Measurements from ENCODE around the gene TTC3.

Gene TTC3

DNA sequence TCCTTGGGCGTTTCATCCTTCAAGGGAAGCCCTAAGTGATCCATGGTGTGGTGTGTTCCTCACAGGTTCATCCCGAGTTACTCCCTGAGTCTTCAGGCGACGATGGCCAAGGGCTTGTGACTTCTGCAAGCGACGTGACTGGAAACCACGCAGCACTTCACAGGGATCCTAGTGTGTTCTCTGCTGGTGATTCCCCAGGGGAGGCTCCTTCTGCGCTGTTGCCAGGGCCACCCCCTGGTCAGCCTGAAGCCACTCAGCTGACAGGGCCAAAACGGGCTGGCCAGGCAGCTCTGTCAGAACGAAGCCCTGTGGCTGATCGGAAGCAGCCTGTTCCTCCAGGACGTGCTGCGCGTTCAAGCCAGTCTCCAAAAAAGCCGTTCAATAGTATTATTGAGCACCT is 122.6 kb downstream of the TTC3 start:
- Mint-ChIP-seq H3K9me3 (no peaks in the 10 kb centered on the region), H3K27ac (no peak overlapping the region), H3K4me1 (no peaks in the 10 kb centered on the region), H3K36me3 (ENCODE audit: low read depth) (peaks cover 84% of the 10 kb centered on the region), H3K4me3 (no peak overlapping the region), H3K27me3 (ENCODE audit: low read depth) (no peaks in the 10 kb centered on the region)
- TF ChIP-seq, protein P1, sequence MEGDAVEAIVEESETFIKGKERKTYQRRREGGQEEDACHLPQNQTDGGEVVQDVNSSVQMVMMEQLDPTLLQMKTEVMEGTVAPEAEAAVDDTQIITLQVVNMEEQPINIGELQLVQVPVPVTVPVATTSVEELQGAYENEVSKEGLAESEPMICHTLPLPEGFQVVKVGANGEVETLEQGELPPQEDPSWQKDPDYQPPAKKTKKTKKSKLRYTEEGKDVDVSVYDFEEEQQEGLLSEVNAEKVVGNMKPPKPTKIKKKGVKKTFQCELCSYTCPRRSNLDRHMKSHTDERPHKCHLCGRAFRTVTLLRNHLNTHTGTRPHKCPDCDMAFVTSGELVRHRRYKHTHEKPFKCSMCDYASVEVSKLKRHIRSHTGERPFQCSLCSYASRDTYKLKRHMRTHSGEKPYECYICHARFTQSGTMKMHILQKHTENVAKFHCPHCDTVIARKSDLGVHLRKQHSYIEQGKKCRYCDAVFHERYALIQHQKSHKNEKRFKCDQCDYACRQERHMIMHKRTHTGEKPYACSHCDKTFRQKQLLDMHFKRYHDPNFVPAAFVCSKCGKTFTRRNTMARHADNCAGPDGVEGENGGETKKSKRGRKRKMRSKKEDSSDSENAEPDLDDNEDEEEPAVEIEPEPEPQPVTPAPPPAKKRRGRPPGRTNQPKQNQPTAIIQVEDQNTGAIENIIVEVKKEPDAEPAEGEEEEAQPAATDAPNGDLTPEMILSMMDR (IDR thresholded peaks at IDR 0.05; ENCODE audit: unreplicated experiment in 3 of 3), result no peak

DNA sequence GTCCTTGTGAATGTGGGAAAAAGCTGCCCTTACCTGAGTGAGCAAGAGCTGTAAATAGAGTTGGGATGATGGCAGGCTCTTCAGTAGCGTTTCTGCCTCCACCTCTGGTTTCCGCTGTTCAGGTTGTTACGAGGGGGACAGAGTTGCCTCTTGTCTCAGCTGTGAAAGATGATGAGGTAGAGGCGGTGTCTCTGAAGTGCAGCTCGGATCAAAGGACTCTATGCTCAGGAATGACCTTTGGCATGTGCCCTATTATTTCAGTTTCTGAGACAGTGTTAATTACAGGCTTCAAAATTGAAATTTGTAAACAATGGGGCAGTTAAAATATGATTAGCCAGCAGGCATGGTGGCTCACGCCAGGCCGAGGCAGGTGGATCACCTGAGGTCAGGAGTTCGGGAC is 123.8 kb downstream of the TTC3 start:
- no peak overlapping the region for H3K4me3 Mint-ChIP-seq
- no peak overlapping the region for H3K27ac Mint-ChIP-seq
- H3K36me3 Mint-ChIP-seq (ENCODE audit: low read depth), result peaks cover 84% of the 10 kb centered on the region
- H3K9me3 Mint-ChIP-seq, result no peaks in the 10 kb centered on the region
- H3K4me1 Mint-ChIP-seq, result no peaks in the 10 kb centered on the region
- no peaks in the 10 kb centered on the region for H3K27me3 Mint-ChIP-seq (ENCODE audit: low read depth)
- TF ChIP-seq, protein P1 (IDR thresholded peaks at IDR 0.05; ENCODE audit: unreplicated experiment in 3 of 3), result no peak

DNA sequence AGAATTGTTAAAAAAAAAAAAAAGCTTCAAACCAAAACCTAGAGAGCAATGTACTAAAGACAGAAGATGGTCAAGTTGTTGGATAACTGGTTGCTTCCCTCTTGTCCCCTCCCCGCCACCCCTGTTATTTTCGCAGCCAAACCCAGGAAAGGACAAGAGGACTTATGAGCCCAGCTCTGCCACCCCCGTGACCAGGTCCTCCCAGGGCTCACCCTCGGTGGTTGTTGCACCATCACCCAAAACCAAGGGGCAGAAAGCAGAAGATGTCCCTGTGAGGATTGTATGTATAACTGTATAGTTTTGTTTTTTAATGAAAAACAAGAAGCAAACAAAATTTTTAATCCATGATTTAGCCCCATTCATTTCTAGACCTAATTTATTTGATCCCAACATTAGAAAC is 124.7 kb downstream of the TTC3 start:
- no peaks in the 10 kb centered on the region for H3K27me3 Mint-ChIP-seq (ENCODE audit: low read depth)
- no peak overlapping the region for H3K4me3 Mint-ChIP-seq
- H3K4me1 Mint-ChIP-seq, result no peaks in the 10 kb centered on the region
- H3K9me3 Mint-ChIP-seq, result no peaks in the 10 kb centered on the region
- no peak overlapping the region for H3K27ac Mint-ChIP-seq
- TF ChIP-seq, protein P1 (IDR thresholded peaks at IDR 0.05; ENCODE audit: unreplicated experiment in 3 of 3), result no peak
- peaks cover 84% of the 10 kb centered on the region for H3K36me3 Mint-ChIP-seq (ENCODE audit: low read depth)

DNA sequence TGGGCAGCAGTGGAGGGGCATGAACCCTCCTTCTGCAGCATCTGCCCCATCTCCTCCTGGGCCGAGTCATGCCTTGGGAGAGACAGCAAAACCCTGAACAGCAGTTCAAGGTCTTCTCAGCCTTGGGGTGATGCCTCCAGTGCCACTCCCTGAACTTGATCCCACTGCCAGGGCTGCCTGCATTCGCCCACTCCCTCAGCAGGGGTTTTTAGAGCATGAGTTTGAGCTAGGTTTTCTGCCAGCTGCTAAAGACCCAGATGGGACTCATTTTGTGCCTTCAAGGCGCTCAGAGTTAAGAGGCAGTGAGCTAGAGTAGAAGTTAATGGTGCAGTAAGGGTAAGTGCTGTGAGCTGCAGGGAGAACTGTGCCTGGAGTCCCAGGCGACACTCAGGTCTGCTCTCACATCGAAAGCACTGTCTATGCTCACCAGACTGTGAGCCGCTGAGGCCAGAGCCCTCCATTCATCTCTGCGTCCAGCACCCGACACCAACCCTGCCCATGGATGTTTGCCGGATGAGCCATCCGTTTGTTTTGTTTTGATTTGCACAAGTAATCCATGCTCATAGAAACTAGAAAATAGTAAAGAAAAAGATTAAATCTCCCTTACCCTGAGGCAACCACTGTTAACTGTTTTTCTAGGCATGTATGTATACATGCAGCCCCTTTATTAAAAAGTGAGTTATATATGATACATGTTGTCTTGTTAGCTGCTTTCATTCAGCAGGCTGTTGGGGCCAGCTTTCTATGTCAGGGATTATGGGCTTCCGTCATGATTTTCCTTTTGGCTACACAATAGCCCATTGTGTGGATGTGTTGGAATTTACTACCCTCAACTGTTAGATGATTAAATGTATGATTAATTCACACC is 126.2 kb downstream of the TTC3 start:
- no peak overlapping the region for H3K4me3 Mint-ChIP-seq
- H3K9me3 Mint-ChIP-seq, result no peaks in the 10 kb centered on the region
- no peaks in the 10 kb centered on the region for H3K27me3 Mint-ChIP-seq (ENCODE audit: low read depth)
- H3K4me1 Mint-ChIP-seq, result no peaks in the 10 kb centered on the region
- peak overlapping the region; percentile 58 to 84 (median 66) for H3K27ac Mint-ChIP-seq
- TF ChIP-seq, protein P1 (IDR thresholded peaks at IDR 0.05; ENCODE audit: unreplicated experiment in 3 of 3), result no peak
- H3K36me3 Mint-ChIP-seq (ENCODE audit: low read depth), result peaks cover 83% of the 10 kb centered on the region

DNA sequence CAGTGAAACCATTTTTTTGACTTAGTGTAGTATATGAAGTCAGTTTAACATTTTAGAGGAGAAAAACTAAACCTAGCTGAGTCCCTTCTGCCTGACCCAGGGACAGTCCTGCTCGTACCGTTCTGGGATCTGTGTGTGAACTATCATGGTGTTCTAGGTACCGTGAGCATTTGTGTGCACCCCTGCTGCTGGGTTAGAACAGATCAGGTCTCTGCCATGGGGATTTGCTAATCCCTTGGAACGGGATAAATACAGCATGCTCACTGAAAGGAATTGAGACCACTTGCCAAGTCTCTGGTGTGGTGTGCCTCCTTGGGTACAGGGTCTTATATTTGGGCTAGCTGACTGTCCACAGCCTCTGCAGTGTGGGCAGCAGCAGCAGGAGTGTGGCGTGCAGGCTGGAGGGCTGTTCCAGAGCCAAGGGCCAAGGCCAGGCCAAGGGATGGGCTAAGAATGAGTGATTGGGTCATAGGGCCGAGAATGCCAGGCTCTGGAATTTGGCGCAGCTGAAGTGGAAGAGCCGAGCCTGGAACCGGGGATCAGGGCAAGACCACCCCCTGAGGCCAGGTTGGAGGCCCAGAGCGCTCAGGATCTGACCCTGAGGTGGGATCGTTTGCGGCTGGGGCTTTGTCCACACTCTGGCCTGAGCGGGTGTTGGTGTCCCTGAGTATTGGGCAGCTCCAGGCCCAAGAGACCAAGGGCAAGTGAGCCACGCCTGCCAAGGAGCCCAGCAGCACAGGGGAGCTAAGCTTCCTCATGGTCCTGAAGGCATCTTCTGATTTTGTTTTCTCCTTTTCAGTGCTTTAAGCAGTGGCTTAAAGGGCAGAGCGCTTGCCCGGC is 127.8 kb downstream of the TTC3 start:
- no peaks in the 10 kb centered on the region for H3K27me3 Mint-ChIP-seq (ENCODE audit: low read depth)
- H3K4me1 Mint-ChIP-seq, result no peaks in the 10 kb centered on the region
- TF ChIP-seq, protein P1 (IDR thresholded peaks at IDR 0.05; ENCODE audit: unreplicated experiment in 3 of 3), result no peak
- H3K27ac Mint-ChIP-seq, result no peak overlapping the region
- H3K36me3 Mint-ChIP-seq (ENCODE audit: low read depth), result peaks cover 86% of the 10 kb centered on the region
- no peaks in the 10 kb centered on the region for H3K9me3 Mint-ChIP-seq
- H3K4me3 Mint-ChIP-seq, result no peak overlapping the region

All from nephron (organoid).